Keratinocyte (primary cell): Measurements from ENCODE around the gene CFH. TPM values are rescaled to one million over a fixed set of nuclear protein-coding genes. Genes with fewer than 3 reads are reported as not detected.

Experiments used
- DNase-seq: peaks from one replicate; pipeline ENCODE4 v3.0.0-alpha.2; 2011; ENCODE audit warnings: low read depth, missing footprints, low spot score
- FAIRE-seq: peaks from 2 replicates; lab custom pipeline; 2011; peaks lifted over from hg19 to GRCh38; lab: Jason Lieb, UNC
- H2AFZ ChIP-seq: 2 replicates; pipeline ENCODE4 v1.6.0; 2012; ENCODE audit warnings: low read length, control low read depth, inconsistent platforms; ENCODE audit not compliant: control insufficient read depth
- H3K27ac ChIP-seq: 2 replicates; pipeline ENCODE4 v1.5.1; 2011; ENCODE audit warnings: low read length; ENCODE audit not compliant: control insufficient read depth, insufficient read depth
- H3K27me3 ChIP-seq: 3 replicates; pipeline ENCODE4 v1.6.0; 2011; ENCODE audit warnings: low read length; ENCODE audit not compliant: control insufficient read depth, insufficient read depth; ENCODE audit errors: extremely low read depth
- H3K36me3 ChIP-seq, 2 experiments: 2 replicates in 1 of 2; 3 replicates in 1 of 2; pipeline ENCODE4 v1.5.1; 2011; ENCODE audit warnings: low read length in 2 of 2, mild to moderate bottlenecking in 1 of 2; ENCODE audit not compliant: control insufficient read depth in 2 of 2, insufficient read depth in 2 of 2; ENCODE audit errors: extremely low read depth in 1 of 2
- H3K4me1 ChIP-seq: 3 replicates; pipeline ENCODE4 v1.5.1; 2011; ENCODE audit warnings: low read length; ENCODE audit not compliant: control insufficient read depth, insufficient read depth; ENCODE audit errors: extremely low read depth
- H3K4me2 ChIP-seq: 3 replicates; pipeline ENCODE4 v1.6.0; 2011; ENCODE audit warnings: low read depth, low read length; ENCODE audit not compliant: control insufficient read depth, insufficient read depth; ENCODE audit errors: extremely low read depth
- H3K4me3 ChIP-seq, 3 experiments: fragments of 200-600 bp in 1 of 3; sonication (generic) in 1 of 3; 2 replicates in 2 of 3; 3 replicates in 1 of 3; pipeline ENCODE4 v1.5.1; 2011 to 2016; ENCODE audit warnings: low read length in 3 of 3, mild to moderate bottlenecking in 3 of 3, control low read depth in 2 of 3, inconsistent platforms in 1 of 3, low read depth in 1 of 3, mixed read lengths in 1 of 3, mixed run types in 1 of 3, moderate library complexity in 1 of 3; ENCODE audit not compliant: control insufficient read depth in 2 of 3, insufficient read depth in 2 of 3; ENCODE audit errors: extremely low read depth in 1 of 3
- H3K79me2 ChIP-seq: 2 replicates; pipeline ENCODE4 v1.6.0; 2012; ENCODE audit warnings: low read length; ENCODE audit not compliant: control insufficient read depth, insufficient read depth
- H3K9ac ChIP-seq: 3 replicates; pipeline ENCODE4 v1.6.0; 2011; ENCODE audit warnings: low read length; ENCODE audit not compliant: control insufficient read depth, insufficient read depth; ENCODE audit errors: extremely low read depth
- H3K9me1 ChIP-seq: 3 replicates; pipeline ENCODE4 v1.6.0; 2011; ENCODE audit warnings: low read length; ENCODE audit not compliant: control insufficient read depth, insufficient read depth; ENCODE audit errors: extremely low read depth
- H3K9me3 ChIP-seq: 2 replicates; pipeline ENCODE4 v1.5.1; 2012; ENCODE audit warnings: low read depth, low read length; ENCODE audit not compliant: control insufficient read depth
- H4K20me1 ChIP-seq: 3 replicates; pipeline ENCODE4 v1.6.0; 2011; ENCODE audit warnings: low read length; ENCODE audit not compliant: control insufficient read depth, insufficient read depth; ENCODE audit errors: extremely low read depth
- EZH2 ChIP-seq: IDR thresholded peaks from one replicate; pipeline ENCODE4 v1.6.1; 2012; ENCODE audit warnings: inconsistent platforms, mild to moderate bottlenecking, low read length, moderate library complexity
- dilution Hi-C: fragments of 300-500 bp; cut with MboI; formaldehyde crosslinking; loops from one replicate; pipeline ENCODE4 v1.7.0; 2020; ENCODE audit warnings: low sequenced_read_pairs; ENCODE audit not compliant: extremely low pct_ligation_motif_present
- polyA plus RNA-seq, 5 experiments: library from polyadenylated mRNA; depleted of rRNA in 3 of 5; stranded (reverse) in 3 of 5; stranded (forward) in 1 of 5; unstranded in 1 of 5; fragments of >200 nt; gene quantifications; 1 replicate in 1 of 5; 2 replicates in 3 of 5; 3 replicates in 1 of 5; pipeline versions ENCODE4 v1.2.1 to v1.2.3, GENCODE V29; 2011 to 2012; ENCODE audit warnings: missing spikeins in 2 of 5, low read depth in 1 of 5, low replicate concordance in 1 of 5
- TF ChIP-seq, protein P1 (sequence below), 3 experiments: IDR thresholded peaks in 1 of 3; conservative IDR thresholded peaks in 1 of 3; optimal IDR thresholded peaks in 1 of 3; 2 replicates in 2 of 3; 3 replicates in 1 of 3; pipeline versions ENCODE3 to v1.5.1; 2011; ENCODE audit warnings: low read length in 3 of 3, mild to moderate bottlenecking in 3 of 3, moderate library complexity in 2 of 3, control low read depth in 1 of 3, inconsistent platforms in 1 of 3; ENCODE audit not compliant: insufficient read depth in 2 of 3; ENCODE audit errors: extremely low read depth in 1 of 3

Gene CFH
- polyA plus RNA-seq, 1 donor (not counting 4 experiments of a cell fraction or from before 2014, with no cell fraction given), result 3.7 TPM

DNA sequence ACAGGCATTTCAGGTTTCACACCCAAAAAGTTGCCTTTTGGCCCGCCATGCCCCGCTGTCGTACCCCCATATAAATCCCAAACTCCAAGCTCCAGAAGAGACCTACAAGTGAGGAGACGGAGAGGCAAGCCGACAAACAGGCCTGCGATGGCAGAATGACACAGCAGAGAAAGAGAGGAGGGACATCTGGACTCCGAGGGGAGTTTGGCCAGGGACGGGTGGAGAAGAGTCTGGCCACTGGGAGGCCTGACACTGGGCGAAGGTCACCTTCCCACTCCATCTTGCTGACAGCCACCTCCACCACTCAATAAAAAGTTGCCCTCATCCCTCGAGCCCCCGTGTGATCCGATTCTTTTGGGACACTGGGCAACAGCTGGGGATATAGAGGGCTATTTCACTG lies 1.9 kb upstream of the CFH start:
- dilution Hi-C loops, result loop anchor here (25.0 kb wide), 1 partner anchor 313 kb away; no protein-coding TSS in a partner anchor
- H3K27ac ChIP-seq, result no peak overlapping the region
- no peaks in the 10 kb centered on the region for H4K20me1 ChIP-seq
- no peaks in the 10 kb centered on the region for H3K27me3 ChIP-seq
- no peak overlapping the region for H3K4me2 ChIP-seq
- no peak overlapping the region for H3K9ac ChIP-seq
- no peaks in the 10 kb centered on the region for H3K9me3 ChIP-seq
- FAIRE-seq (no peak), DNase-seq (no peak)
- H3K4me3 ChIP-seq, result no peak overlapping the region
- no peaks in the 10 kb centered on the region for H3K79me2 ChIP-seq
- H3K4me1 ChIP-seq, result peaks cover 2% of the 10 kb centered on the region
- no peaks in the 10 kb centered on the region for H3K36me3 ChIP-seq
- no peaks in the 10 kb centered on the region for H3K9me1 ChIP-seq
- TF ChIP-seq, protein P1, sequence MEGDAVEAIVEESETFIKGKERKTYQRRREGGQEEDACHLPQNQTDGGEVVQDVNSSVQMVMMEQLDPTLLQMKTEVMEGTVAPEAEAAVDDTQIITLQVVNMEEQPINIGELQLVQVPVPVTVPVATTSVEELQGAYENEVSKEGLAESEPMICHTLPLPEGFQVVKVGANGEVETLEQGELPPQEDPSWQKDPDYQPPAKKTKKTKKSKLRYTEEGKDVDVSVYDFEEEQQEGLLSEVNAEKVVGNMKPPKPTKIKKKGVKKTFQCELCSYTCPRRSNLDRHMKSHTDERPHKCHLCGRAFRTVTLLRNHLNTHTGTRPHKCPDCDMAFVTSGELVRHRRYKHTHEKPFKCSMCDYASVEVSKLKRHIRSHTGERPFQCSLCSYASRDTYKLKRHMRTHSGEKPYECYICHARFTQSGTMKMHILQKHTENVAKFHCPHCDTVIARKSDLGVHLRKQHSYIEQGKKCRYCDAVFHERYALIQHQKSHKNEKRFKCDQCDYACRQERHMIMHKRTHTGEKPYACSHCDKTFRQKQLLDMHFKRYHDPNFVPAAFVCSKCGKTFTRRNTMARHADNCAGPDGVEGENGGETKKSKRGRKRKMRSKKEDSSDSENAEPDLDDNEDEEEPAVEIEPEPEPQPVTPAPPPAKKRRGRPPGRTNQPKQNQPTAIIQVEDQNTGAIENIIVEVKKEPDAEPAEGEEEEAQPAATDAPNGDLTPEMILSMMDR (optimal IDR thresholded peaks at IDR 0.05 in 1 of 3, IDR thresholded peaks at IDR 0.05 in 1 of 3, conservative IDR thresholded peaks at IDR 0.05 in 1 of 3; ENCODE audit: extremely low read depth in 1 of 3, insufficient read depth in 2 of 3, low read length in 3 of 3), result no peak
- no peak for TF ChIP-seq EZH2
- H2AFZ ChIP-seq, result no peak overlapping the region

DNA sequence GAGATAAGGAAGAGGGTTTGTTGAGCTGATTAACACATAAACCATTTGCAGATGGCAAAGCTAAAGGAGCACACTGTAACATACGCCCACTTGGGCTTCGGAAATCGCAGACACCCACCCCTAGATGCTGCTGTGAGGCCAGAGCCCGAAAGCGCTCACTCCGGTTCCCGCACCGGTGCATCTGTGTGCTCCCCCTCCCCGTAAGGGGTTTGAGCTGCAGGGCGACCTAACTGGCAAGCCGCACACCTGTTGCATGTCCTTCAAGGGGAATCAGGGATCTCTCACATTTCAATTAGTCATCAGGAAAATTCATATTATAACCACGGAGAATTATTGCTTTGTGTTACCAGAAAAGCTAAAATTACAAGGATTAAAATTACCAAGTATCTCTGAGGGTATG lies 1.4 kb upstream of the CFH start:
- H2AFZ ChIP-seq, result no peak overlapping the region
- no peaks in the 10 kb centered on the region for H3K27me3 ChIP-seq
- no peak overlapping the region for H3K27ac ChIP-seq
- H4K20me1 ChIP-seq, result no peaks in the 10 kb centered on the region
- FAIRE-seq (no peak), DNase-seq (no peak)
- no peak overlapping the region for H3K4me3 ChIP-seq
- no peaks in the 10 kb centered on the region for H3K79me2 ChIP-seq
- dilution Hi-C loops, result loop anchor here (25.0 kb wide), 1 partner anchor 313 kb away; no protein-coding TSS in a partner anchor
- H3K9me1 ChIP-seq, result no peaks in the 10 kb centered on the region
- peaks cover 2% of the 10 kb centered on the region for H3K4me1 ChIP-seq
- no peak overlapping the region for H3K9ac ChIP-seq
- H3K4me2 ChIP-seq, result no peak overlapping the region
- TF ChIP-seq, protein P1 (optimal IDR thresholded peaks at IDR 0.05 in 1 of 3, IDR thresholded peaks at IDR 0.05 in 1 of 3, conservative IDR thresholded peaks at IDR 0.05 in 1 of 3; ENCODE audit: extremely low read depth in 1 of 3, insufficient read depth in 2 of 3, low read length in 3 of 3), result no peak
- TF ChIP-seq EZH2, result no peak
- H3K9me3 ChIP-seq, result no peaks in the 10 kb centered on the region
- no peaks in the 10 kb centered on the region for H3K36me3 ChIP-seq
